Mucosa of descending colon (tissue), 3 donors: Measurements from ENCODE around the gene SLC9A2. TPM values are rescaled to one million over a fixed set of nuclear protein-coding genes. Genes with fewer than 3 reads are reported as not detected.
A peak's percentile ranks its signal among the peaks of the same experiment; 100 is the strongest.

Experiments
- ATAC-seq: fragments of 200-7000 bp; cut with Tn5 transposase; one replicate; pipeline ENCODE4 v1.9.1; 2020; ENCODE audit warnings: mild to moderate bottlenecking, moderate library complexity
- DNase-seq, 3 donors: peaks; one replicate each; pipeline ENCODE4 v3.0.0-alpha.2; 2020
- H3K36me3 ChIP-seq: fragments of 200-600 bp; one replicate; pipeline ENCODE4 v1.8.0; 2021; ENCODE audit warnings: low read depth, mild to moderate bottlenecking
- H3K4me1 ChIP-seq: fragments of 200-600 bp; one replicate; pipeline ENCODE4 v1.8.0; 2021; ENCODE audit warnings: low read depth, mild to moderate bottlenecking
- H3K4me3 ChIP-seq: fragments of 200-600 bp; one replicate; pipeline ENCODE4 v1.8.0; 2021; ENCODE audit warnings: mild to moderate bottlenecking
- H3K9me3 ChIP-seq: fragments of 200-600 bp; one replicate; pipeline ENCODE4 v1.8.0; 2021; ENCODE audit warnings: mild to moderate bottlenecking
- intact Hi-C, 2 donors: fragments of 100-400 bp; cut with DNase I in 1 of 2; cut with micrococcal nuclease in 1 of 2; formaldehyde crosslinking; loops; one replicate each; pipeline versions ENCODE4 v1.11.0 to v1.11.1; 2022; cut with DNase I, micrococcal nuclease
- total RNA-seq, 3 donors: library from RNA; stranded (reverse); fragmentation: NEBNext Ultra II Directional in 2 of 3; extraction: Animal tissue kit (Norgen Biotek cat#: 25700) in 2 of 3; gene quantifications; one replicate each; pipeline versions ENCODE4 v1.2.1 to v1.2.4, GENCODE V29; 2021 to 2023
- TF ChIP-seq, protein P1 (sequence below): fragments of 200-600 bp; IDR thresholded peaks from one replicate; pipeline ENCODE4 v1.8.0; 2022; ENCODE audit warnings: antibody characterized with exemption, mild to moderate bottlenecking
- donor health status: DM: no; HTN: no; CAD: no; lungs with moderate emphysema.
- donor health status: DM: no; HTN: no; CAD: no.
- donor health status: DM: no; HTN: yes; CAD: no.

Gene SLC9A2
- total RNA-seq, 3 donors from 2014 or later = 32.2 to 92.9 (median 67.1) TPM

DNA sequence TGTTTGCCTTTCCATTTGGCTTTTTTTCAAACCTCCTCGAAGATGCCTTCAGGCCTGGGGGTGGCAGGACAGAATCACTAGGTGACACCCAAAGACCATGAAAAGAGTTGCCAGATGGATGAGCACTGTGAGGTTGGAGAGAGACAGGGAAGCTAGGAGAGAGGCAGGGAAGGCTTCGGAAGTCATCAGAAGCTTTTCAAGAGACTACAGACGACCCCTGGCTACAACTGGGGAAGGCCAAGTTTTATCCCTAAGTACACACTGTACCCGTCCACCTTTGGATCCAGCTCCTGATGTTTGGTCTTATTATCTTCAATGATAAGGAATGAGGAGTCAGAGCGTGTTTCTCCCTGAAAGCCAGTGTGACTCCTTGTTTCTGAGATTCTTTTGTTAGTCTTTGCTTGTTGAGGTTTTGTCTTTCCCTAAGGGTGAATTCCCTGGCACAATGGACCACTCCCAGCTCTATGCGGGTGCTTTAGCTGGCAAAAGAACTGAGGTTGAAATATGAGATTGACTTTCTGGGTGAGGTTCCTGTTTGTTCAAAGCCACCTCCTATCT lies 33.4 kb upstream of the SLC9A2 start:
- TF ChIP-seq, protein P1, sequence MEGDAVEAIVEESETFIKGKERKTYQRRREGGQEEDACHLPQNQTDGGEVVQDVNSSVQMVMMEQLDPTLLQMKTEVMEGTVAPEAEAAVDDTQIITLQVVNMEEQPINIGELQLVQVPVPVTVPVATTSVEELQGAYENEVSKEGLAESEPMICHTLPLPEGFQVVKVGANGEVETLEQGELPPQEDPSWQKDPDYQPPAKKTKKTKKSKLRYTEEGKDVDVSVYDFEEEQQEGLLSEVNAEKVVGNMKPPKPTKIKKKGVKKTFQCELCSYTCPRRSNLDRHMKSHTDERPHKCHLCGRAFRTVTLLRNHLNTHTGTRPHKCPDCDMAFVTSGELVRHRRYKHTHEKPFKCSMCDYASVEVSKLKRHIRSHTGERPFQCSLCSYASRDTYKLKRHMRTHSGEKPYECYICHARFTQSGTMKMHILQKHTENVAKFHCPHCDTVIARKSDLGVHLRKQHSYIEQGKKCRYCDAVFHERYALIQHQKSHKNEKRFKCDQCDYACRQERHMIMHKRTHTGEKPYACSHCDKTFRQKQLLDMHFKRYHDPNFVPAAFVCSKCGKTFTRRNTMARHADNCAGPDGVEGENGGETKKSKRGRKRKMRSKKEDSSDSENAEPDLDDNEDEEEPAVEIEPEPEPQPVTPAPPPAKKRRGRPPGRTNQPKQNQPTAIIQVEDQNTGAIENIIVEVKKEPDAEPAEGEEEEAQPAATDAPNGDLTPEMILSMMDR = no peak
- no peak overlapping the region for H3K4me3 ChIP-seq
- DNase-seq = peak in 1 of 3 donors; percentile 19
- peaks cover 4% of the 10 kb centered on the region for H3K4me1 ChIP-seq
- no peaks in the 10 kb centered on the region for H3K9me3 ChIP-seq
- peak; percentile 67 for ATAC-seq
- no peaks in the 10 kb centered on the region for H3K36me3 ChIP-seq
- intact Hi-C loops = no loop called here

DNA sequence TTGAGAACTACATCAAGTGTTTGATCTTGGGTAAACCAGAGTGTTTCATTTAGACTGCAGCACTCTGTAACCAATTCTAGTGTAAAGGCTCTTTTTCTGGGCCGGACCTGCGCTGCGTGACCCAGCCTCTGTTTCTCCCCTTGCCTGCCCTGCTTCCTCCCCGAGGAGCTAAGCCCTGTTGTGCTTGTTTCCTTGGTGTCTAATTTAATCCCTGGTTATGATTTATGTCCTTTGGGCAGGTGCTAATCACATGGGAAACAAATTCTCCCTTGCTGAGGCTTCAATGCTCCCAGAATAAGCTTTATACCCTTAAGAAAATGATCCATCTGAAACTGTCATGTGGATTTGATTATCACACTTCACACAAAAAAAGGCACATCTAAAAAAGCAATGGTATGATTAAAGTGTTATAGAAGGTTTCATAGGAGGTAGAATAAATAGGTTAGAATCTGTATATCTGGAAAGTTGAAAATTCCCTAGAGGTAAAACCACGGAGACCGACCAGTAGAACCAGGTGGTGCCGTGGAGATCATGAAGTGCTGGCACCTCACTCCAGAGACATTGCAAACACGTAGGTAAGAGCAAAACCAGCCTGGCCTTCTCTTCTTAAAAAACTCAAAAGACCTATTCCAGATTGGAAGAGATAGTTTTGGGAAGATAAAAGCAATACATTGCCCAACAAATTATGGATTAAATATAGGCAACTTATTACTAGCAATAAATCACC lies 31.0 kb upstream of the SLC9A2 start:
- intact Hi-C loops = no loop called here
- Histone ChIP-seq H3K36me3 (no peaks in the 10 kb centered on the region), H3K4me1 (peaks cover 23% of the 10 kb centered on the region), H3K4me3 (no peak overlapping the region), H3K9me3 (no peaks in the 10 kb centered on the region)
- DNase-seq (no peak), ATAC-seq (no peak)
- TF ChIP-seq, protein P1 = no peak

DNA sequence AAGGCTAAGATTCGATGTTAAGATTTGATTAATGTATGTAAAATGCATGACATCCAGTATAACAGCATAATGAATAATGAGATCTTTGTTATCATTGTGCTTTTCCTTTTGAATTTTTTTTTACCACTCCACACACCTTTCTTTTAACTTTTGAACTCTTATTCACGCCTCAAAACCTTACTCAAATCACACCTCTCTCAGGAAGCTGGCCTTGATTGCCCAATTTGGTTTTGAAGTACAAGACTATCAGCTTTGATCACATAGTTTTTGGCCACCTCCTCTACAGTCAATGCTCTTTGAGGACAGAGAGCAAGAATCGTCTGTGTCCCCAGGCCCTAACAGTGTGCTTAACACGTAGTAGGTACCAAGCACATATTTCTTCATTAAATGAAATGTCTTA lies 29.9 kb upstream of the SLC9A2 start:
- Histone ChIP-seq H3K4me1 (peaks cover 27% of the 10 kb centered on the region), H3K9me3 (no peaks in the 10 kb centered on the region), H3K4me3 (no peak overlapping the region), H3K36me3 (no peaks in the 10 kb centered on the region)
- TF ChIP-seq, protein P1 = no peak
- DNase-seq = no peak
- ATAC-seq = no peak
- intact Hi-C loops = no loop called here

DNA sequence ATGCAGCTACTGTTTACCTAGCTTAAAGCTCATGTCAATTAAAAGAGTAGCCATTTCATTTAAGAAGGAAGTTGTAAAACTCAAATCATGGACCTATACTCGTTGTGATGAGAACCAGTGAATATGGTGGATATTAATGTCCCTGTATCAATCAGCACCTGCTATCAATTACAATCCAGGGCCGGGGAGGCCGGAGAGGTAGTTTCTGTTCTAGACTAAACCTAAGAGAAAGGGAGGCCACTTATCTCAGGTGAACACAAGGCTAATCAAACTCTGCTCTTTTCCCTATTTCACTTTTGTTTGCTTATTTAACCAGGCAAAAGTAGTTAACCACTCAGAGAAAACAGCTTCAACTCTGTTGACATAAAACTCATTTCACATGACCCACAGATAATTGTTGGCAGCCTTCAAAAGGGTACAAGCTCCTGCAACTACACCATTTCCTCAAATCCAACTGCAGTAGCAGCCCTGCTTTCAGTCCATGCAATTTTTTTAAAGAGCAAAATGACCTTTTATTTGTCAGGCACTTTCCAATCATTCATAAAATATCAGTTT lies 27.8 kb upstream of the SLC9A2 start:
- DNase-seq (peak in 1 of 3 donors; percentile 21), ATAC-seq (peak; percentile 78)
- TF ChIP-seq, protein P1 = no peak
- no peaks in the 10 kb centered on the region for H3K36me3 ChIP-seq
- intact Hi-C loops = loop anchor here in 1 of 2 donors (5.0 kb wide), 1 partner anchor 119 kb away; the partner anchor contains the start of gene SLC9A4
- no peaks in the 10 kb centered on the region for H3K9me3 ChIP-seq
- H3K4me3 ChIP-seq = no peak overlapping the region
- peaks cover 25% of the 10 kb centered on the region for H3K4me1 ChIP-seq

DNA sequence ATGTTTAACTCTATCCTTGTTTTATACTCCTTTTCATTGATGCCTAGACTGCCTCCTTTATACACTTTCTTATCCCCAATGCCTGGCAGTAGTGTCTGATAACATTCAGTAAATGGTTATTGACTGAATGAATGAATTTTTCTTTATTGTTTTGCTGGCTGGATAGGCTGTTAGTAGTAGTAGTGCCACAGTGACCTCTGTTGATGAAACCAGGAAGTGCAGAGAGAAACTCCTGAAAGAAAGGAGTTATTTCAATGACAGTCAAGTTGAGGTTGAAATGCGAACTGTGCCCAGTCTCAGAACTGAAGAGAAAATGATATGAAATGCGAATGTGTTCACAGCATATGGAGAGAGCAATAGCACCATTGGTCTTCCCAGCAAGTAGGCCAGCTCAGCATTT lies 26.8 kb upstream of the SLC9A2 start:
- peaks cover 24% of the 10 kb centered on the region for H3K4me1 ChIP-seq
- DNase-seq (peak in 1 of 3 donors; percentile 91), ATAC-seq (peak; percentile 83)
- intact Hi-C loops = loop anchor here in 1 of 2 donors (5.0 kb wide), 1 partner anchor 120 kb away; the partner anchor contains the start of gene SLC9A4
- H3K4me3 ChIP-seq = no peak overlapping the region
- H3K36me3 ChIP-seq = no peaks in the 10 kb centered on the region
- TF ChIP-seq, protein P1 = peak; percentile 47
- no peaks in the 10 kb centered on the region for H3K9me3 ChIP-seq
